Retinal pigment epithelial cell (primary cell): ENCODE measurements around the gene ITPRIP.

ENCODE experiments used
- DNase-seq: peaks from one replicate; pipeline ENCODE4 v3.0.0-alpha.2; 2010; ENCODE audit warnings: low read depth
- H3K4me3 ChIP-seq: 2 replicates; pipeline ENCODE4 v1.5.1; 2011; ENCODE audit warnings: mild to moderate bottlenecking, low read length, control low read depth, moderate library complexity
- TF ChIP-seq, protein P1 (sequence below): conservative IDR thresholded peaks from 2 replicates; pipeline ENCODE4 v1.5.1; 2011; ENCODE audit warnings: low read depth, low read length, control low read depth, inconsistent platforms

ITPRIP gene

DNA sequence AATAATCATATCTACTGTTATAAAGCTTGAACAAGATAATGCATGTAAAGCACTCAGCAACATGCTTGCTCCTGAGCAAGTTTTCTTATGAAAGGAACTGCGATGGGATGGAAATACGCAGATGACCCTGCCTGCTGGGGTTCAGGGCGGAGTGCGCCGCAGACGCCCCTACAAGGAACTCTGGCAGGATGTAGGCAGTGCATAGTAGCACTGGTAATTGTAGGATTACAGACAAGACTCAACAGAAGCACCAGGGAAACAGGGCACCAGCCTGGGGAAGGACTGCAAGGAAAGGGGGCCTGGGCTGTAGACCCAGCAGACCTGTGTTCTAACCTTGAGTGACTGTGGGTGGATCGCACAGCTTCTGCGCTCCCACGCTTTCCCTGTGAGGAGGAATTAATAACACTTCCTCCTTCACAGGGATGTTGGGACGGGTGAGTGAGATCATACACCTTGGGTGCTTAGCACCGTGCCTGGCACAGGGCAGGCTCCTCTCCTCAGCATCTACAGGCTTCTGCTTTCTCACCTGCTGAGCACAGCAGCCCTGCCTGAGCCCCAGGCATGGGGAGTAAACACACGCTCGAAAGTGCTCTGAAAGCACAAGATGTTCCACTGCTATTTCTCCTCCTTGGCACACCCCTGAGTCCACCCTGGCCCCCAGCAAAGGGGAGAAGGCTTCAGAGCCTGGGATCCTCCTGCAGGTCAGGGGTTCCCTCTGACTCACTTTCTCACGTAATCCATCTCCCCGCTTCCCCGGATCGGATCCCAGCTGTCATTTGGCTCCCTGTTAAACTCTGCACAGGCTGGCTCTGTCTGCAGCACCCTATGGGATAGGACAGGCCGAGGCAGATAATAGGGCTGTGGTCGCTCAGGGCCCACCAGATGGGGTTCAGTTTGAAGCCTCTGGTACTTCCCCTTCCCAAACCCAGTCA lies 19.2 kb downstream of the ITPRIP start:
- DNase-seq = no peak
- TF ChIP-seq, protein P1, sequence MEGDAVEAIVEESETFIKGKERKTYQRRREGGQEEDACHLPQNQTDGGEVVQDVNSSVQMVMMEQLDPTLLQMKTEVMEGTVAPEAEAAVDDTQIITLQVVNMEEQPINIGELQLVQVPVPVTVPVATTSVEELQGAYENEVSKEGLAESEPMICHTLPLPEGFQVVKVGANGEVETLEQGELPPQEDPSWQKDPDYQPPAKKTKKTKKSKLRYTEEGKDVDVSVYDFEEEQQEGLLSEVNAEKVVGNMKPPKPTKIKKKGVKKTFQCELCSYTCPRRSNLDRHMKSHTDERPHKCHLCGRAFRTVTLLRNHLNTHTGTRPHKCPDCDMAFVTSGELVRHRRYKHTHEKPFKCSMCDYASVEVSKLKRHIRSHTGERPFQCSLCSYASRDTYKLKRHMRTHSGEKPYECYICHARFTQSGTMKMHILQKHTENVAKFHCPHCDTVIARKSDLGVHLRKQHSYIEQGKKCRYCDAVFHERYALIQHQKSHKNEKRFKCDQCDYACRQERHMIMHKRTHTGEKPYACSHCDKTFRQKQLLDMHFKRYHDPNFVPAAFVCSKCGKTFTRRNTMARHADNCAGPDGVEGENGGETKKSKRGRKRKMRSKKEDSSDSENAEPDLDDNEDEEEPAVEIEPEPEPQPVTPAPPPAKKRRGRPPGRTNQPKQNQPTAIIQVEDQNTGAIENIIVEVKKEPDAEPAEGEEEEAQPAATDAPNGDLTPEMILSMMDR = no peak
- no peak overlapping the region for H3K4me3 ChIP-seq

- H3K4me3 ChIP-seq = no peak overlapping the region
- DNase-seq = no peak
- TF ChIP-seq, protein P1 = no peak
Measured at GRCh38 chr10:104318326-104318725, 19.9 kb downstream of the ITPRIP start.

- DNase-seq = no peak
- no peak overlapping the region for H3K4me3 ChIP-seq
Measured at GRCh38 chr10:104317726-104318299, 20.5 kb downstream of the ITPRIP start.

DNA sequence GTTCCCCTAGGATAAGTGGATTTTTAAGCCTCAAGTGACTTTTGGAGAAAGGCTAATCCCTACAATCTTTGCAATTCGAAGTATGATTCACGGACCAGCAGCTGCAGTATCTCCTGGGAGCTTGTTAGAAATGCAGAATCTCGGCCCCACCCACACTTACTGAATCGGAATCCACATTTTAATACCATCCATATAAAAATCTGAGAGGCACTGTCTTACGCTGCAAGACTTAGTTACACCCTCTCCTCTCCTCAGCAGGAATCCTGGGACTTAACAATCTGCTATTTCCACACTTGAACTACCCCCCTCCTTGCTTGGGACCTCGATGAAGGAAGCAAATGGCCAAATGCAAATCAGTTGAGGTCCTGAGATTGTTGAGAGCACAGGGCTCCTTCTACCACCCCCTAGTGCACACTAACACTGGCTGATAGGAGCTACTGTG lies 21.0 kb downstream of the ITPRIP start:
- H3K4me3 ChIP-seq = no peak overlapping the region
- TF ChIP-seq, protein P1 = peak; percentile 36
- peak; percentile 71 for DNase-seq

More at GRCh38 chr10:104317726-104318299, 20.5 kb downstream of the ITPRIP start:
- TF ChIP-seq, protein P1 = no peak

DNA sequence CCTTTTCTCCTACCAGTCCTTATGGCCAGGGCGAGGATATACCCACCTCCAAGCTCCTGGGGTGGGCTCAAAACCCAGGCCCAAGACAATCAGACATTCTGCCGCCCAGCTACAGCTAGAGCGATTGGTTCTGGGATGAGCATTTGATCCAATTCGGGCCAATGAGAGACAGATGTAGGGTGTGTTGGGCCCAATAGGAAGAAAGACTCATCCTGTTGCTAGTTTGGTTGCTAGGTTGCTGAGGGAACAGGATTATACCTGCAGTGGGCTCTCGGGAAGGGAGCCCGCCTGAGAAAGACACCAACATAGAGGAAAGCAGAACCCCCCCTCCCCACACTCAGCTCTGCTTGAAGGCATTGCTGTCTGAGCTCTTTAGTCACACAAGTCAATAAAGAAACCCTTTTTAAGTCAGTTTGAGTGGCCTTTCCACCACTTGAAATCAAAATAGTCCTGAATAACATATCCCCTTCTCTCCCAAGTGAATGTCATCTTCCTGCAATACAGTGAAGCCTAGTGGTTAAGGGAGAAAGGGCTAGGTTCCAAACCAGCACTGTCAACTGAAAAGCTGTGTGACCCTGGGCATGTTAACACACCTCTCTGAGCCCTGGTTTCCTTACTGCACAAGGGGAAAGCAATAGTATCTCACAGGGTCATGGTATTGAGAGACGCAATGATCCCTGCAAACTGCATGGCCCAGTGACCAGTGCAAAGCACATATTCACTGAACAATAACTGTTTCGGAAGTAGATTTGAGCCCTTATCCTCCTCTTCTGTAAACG lies 21.8 kb downstream of the ITPRIP start:
- TF ChIP-seq, protein P1 = no peak
- no peak overlapping the region for H3K4me3 ChIP-seq
- DNase-seq = no peak

- no peak overlapping the region for H3K4me3 ChIP-seq
- no peak for DNase-seq
- TF ChIP-seq, protein P1 = no peak
Measured at GRCh38 chr10:104315486-104315921, 22.8 kb downstream of the ITPRIP start.
